WI38 (cell line): Measurements from ENCODE around the gene NPLOC4.
A peak's percentile ranks its signal among the peaks of the same experiment; 100 is the strongest.

Source experiments
- H3K4me3 ChIP-seq: 2 replicates; pipeline ENCODE4 v1.5.1; 2011; ENCODE audit warnings: low read depth, mild to moderate bottlenecking, control low read depth, low read length
- TF ChIP-seq, protein P1 (sequence below): IDR thresholded peaks from 2 replicates; pipeline ENCODE4 v1.5.1; 2012; ENCODE audit warnings: low read depth, mild to moderate bottlenecking, control low read depth, low read length

The NPLOC4 gene

DNA sequence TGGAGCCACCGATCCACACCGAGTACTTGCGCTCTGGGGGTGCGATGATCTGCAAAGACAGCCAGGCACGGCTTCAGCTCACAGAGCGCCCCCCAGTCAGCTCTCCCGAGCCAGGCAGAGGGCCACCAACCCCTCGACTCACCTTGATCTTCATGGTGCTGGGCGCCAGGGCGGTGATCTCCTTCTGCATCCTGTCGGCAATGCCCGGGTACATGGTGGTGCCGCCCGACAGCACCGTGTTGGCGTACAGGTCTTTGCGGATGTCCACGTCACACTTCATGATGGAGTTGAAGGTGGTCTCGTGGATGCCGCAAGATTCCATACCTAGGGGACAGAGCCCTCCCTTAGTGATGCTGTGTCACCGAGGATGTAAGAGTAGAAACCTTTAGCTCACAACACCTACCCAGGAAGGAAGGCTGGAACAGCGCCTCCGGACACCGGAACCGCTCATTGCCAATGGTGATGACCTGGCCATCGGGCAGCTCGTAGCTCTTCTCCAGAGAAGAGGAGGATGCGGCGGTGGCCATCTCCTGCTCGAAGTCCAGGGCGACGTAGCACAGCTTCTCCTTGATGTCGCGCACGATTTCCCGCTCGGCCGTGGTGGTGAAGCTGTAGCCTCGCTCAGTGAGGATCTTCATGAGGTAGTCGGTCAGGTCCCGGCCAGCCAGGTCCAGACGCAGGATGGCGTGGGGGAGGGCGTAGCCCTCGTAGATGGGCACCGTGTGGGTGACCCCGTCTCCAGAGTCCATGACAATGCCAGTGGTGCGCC is 125.9 kb downstream of the NPLOC4 start:
- H3K4me3 ChIP-seq: peak overlapping the region; percentile 95
- TF ChIP-seq, protein P1, sequence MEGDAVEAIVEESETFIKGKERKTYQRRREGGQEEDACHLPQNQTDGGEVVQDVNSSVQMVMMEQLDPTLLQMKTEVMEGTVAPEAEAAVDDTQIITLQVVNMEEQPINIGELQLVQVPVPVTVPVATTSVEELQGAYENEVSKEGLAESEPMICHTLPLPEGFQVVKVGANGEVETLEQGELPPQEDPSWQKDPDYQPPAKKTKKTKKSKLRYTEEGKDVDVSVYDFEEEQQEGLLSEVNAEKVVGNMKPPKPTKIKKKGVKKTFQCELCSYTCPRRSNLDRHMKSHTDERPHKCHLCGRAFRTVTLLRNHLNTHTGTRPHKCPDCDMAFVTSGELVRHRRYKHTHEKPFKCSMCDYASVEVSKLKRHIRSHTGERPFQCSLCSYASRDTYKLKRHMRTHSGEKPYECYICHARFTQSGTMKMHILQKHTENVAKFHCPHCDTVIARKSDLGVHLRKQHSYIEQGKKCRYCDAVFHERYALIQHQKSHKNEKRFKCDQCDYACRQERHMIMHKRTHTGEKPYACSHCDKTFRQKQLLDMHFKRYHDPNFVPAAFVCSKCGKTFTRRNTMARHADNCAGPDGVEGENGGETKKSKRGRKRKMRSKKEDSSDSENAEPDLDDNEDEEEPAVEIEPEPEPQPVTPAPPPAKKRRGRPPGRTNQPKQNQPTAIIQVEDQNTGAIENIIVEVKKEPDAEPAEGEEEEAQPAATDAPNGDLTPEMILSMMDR: no peak

DNA sequence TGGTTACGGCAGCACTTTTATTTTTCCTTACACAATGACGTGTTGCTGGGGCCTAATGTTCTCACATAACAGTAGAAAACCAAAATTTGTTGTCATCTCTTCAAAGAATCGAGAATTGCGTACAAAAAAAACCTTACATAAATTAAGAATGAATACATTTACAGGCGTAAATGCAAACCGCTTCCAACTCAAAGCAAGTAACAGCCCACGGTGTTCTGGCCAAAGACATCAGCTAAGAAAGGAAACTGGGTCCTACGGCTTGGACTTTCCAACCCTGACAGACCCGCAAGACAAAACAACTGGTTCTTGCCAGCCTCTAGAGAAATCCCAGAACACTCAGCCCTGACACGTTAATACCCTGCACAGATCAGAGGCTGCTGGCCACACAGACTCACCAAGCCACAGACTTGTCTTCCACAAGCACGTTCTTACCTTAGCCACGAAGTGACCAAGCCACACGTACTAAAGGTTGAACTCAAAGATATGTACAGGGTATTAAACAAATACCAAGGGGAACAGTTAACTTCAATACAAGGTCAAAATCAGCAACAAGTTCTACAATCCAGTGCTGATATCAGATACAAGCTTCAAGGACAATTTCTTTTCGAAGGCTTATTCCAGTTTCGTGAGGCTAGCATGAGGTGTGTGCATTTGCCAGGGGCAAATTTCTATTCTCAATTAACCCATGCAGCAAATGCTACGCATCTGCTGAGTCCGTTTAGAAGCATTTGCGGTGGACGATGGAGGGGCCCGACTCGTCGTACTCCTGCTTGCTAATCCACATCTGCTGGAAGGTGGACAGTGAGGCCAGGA is 126.7 kb downstream of the NPLOC4 start:
- peak overlapping the region; percentile 95 for H3K4me3 ChIP-seq
- TF ChIP-seq, protein P1: no peak

DNA sequence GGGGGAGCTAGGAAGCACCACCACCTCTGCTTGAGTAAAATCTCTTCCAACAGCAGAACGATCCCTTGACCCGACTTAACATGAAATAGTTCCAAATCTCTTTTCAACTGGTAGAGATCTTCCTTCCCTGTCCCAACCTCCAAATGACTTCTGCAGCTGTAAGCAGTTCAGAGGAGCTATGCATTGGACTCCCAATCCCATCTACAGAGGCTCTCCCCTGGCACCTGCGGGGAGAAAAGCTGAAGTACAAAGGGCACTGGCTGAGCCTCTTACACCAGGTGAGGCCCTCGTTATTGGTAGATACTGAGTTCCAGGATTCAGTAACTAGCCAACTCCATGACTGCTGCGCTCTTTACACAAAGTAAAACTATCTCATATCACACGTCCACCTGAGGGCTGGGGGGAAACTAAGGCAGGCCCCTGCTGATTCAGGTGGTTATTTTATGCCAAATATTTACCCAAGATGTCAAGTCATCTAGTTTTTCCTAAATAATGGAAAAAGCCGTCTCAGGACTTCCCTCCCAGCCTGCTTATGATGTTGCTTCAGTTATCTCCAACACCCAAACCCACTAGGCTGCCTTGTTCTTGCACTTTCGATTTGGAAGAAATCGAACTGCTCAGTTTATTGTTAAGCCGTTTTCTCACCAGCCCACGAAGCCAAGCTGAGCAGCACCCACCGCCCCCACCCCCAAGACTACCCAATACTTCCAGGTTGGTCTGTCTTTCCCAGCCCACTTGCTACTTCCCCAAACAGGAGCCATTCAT is 127.5 kb downstream of the NPLOC4 start:
- H3K4me3 ChIP-seq: peak overlapping the region; percentile 95

DNA sequence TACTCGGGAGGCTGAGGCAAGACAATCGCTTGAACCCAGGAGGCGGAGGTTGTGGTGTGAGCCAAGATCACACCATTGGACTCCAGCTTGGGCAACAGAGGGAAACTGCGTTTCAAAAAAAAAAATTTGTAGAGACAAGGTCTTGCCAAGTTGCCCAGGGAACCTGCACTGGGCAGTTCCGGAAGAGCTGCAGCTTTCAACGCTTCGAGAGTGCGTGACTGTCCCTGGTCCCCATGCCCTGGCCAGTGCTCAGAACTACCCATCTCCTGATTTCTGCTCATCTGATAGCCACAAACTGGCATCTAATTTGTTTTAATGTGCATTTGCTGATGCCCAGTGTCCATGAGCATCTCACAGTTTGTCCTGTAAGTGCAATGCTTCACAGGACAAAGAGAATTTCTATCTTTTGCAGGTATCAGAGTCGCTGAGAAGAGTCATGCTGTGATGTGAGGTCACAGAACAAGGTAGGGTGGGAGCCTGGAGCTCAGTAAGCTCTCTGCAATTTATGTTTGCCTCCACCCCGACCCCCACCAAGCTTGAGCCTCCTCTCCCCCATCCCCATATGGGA is 128.2 kb downstream of the NPLOC4 start:
- peak overlapping the region; percentile 95 for H3K4me3 ChIP-seq

More for the DNA sequence above, 127.5 kb downstream of the NPLOC4 start:
- TF ChIP-seq, protein P1: no peak

More for the DNA sequence above, 128.2 kb downstream of the NPLOC4 start:
- TF ChIP-seq, protein P1: no peak
